Midbrain (tissue), 1 donor: ENCODE results near the gene MRPL48.
"Not testable (repeated sequence)": the region's sequence is repeated elsewhere in the genome, so short reads cannot be mapped to it uniquely, and the experiment has no call there.

Source experiments
- DNase-seq: peaks from one replicate; lab custom pipeline; 2025; lab: John Stamatoyannopoulos, UW

The MRPL48 gene

GRCh38 chr11:73779084-73779902 is 8.4 kb upstream of the MRPL48 start:
- DNase-seq = peak; percentile 99

DNA sequence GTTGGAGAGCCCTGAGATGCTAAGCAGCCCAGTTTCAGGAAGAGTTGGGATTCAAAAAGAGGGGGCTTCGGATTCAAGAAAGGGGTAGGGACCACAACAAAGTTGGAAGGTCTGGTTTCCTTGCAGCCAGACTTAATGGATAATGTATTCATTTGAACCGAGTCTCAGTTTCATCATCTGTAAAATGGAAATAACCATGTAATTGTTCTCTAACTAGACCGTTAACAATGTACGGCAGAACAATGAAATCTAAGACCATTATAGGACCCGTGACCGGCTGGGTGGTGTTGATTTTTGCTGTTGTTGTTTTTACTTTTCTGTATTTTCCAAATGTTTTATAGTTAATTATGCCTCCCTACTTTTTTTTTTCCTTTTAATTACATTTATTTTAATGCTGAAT is 6.4 kb upstream of the MRPL48 start:
- no peak for DNase-seq

DNA sequence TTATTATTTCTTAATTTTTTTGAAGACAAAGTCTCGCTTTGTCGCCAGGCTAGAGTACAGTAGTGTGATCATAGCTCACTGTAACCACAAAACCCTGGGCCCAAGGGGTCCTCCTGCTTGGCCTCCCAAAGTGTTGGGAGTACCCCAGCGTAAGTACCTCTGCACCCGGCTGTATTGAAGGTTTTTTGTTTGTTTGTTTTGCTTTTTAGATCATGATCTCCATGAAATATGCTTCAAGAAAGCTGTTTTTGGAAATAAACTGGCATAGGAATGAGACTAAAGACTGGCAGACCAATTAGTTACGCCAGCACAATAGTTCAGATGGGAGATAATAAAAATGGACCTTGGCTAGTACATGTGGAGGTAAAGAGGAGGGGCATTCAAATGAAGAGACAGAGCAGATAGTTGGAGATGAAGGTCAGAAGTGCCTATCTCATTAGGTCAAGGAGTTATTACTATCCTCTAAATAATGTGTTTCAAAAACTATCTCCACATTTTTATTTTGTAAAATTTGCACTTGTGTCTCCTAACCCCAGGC is 4.1 kb upstream of the MRPL48 start:
- no peak for DNase-seq

DNA sequence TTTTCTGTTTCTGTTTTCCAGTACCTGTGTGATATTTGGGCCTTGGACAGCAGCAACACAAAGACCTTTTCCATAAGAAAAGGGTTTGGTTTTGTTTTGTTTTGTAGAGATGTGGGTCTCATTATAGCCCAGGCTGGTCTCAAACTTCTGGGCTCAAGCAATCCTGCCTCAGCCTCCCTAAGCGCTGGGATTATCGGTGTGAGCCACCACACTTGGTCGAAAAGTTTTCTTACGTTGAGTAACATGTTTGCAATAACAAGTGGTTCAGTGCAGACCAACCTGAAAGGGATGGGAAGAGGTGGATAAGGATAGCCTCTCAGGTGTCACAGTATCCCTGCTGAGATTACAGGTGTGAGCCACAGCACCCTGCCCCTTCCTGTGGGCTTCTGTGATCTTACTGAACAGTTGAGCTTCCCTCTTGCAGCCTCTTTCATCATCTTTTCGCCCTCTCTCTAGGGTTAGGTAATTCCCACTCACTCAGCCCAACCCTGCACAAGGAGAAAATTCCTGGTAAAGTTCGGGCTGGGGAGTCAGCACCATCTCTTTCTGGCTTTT is 3.5 kb upstream of the MRPL48 start:
- no peak for DNase-seq

DNA sequence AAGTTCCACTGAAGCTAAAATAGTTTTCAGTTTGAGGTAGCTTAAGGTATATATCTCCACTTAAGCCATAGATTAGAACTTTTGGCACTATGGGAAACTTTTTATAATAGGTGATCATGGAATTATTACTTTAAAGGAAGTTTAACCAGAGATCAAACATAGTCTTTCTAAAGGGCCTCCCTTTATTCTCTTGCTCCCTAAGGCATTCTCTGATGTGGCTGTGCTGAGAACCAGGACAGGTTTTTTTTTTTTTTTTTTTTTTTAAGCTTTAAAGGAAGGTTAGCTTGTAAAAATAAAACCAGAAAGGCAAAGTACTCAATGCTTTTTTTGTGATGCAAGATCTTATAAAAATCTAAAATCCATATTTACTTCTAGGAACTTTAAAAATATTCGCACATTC is 2.9 kb upstream of the MRPL48 start:
- DNase-seq = no peak

- not testable (repeated sequence) for DNase-seq
These were observed 2.2 kb upstream of the MRPL48 start for GRCh38 chr11:73785467-73785866.

- DNase-seq = no peak
These were observed 527 bp upstream of the MRPL48 start for GRCh38 chr11:73787051-73787642.

DNA sequence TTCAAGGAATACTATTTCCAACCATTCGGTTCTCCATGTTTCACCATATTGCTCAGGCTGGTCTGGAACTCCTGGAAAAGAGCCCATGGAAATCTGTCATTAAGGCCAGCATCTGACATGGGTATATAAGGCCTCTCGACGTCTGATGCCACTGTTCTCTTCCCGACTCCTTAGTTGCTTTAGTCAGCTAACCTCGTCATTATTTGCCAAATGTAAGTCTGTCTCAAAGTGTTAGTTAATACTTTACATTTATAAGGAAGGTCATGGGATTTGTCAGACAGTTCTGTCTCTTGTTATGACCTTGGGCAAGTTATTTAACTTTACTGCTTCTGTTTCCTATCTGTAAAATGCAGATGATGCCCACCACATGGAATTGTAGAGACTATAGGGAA is 1.6 kb downstream of the MRPL48 start:
- DNase-seq = no peak

DNA sequence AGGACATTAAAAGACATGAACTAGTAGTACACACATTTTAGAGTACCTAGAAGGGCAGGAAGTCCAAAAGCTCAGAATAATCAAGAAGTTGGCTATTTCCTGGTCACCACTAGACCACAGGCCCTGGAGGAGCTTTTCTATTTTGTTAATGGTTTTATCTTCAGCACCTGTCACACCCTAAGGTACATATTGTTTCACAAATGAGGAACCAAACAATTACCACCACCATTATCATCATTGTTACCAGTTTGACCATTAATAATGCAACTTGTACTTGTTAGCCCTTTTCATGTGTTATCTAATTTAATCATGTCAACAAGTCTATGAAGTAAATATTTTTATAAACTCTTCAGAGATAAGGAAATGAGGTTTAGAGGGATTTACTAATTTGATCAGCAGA is 4.9 kb downstream of the MRPL48 start:
- DNase-seq = no peak

- DNase-seq = peak; percentile 87
These were observed 8.4 kb downstream of the MRPL48 start for GRCh38 chr11:73795925-73796632.

DNA sequence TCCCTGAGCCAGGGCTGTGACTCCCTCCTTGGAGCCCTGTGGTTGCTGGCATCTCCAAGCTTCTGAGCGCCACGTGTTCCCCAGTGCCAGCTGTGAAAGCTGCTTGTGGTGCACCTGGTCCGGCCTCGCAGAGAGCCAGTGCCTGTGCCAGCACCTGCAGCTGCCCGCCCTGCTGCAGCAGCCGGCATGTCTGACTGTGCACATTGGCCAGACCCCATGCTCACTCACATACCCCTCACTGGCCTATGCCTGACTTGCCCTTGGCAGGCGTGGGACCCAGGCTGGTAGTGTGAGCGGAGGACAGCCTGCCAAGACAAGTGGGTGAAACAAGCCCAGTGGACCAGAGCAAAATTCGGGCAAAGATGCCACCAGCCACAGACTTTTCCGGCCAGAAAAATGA is 9.8 kb downstream of the MRPL48 start:
- peak; percentile 44 for DNase-seq

DNA sequence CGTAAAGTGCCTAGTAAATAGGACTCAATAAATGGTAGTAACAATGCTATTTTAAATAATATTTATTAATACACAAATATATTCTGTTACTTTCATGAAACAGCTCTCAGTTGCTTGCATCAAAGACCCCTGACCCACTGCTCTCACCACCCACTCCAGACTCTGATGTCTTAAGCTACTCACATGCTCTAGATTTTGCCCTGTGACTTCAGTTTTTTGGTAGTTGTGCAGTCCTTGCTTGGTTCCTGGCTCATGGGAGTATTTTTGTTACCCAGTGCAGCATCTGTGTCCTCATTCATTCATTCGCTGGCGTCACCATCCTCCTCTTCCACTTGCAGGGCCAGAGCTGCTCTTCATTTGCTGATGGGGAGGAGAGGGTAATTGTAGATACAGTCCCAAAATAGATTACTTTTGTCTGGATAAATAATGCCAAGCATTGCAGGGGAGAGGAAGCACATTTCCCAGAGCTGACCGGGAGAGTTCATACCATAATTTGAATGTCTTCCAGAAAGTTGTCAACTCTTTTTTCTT is 12.7 kb downstream of the MRPL48 start:
- no peak for DNase-seq

DNA sequence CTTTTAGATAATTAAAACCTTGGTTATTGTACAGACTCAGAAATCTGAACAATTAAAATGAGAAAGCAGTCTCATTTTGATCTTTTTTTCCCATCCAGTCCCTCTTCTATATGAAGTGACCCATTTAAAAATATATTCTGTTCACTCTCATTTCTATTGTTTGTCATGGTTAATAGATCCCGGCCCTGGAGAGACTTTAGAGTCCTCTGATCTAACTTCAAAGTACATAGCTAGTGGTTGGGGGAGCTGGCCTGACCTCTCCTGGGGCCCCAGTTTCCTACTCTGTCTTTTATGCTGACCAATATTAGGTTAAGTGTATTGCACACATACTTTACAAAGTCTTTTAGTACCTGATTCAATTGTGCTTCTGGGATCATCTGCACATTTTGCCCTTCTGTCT is 13.5 kb downstream of the MRPL48 start:
- no peak for DNase-seq

DNA sequence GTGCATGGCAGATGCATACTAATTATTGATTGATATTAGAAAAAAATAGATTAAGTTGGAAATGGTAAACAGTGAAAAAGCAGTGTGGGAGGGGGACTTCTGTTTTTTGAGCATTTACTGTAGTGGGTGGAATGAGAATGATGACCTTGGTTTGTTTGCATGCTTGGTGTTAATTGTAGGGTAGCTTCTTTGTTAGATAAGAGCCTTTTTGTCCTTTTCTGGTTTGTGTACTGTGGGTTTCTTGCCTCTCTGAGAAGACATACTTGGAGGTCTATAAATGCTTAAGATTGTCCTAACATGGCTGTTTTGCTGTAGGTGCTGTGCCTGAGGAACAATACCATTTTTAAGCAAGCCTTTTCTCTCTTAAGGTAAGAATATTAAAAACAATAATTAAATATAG is 17.0 kb downstream of the MRPL48 start:
- DNase-seq = no peak

GRCh38 chr11:73808052-73808451 is 20.4 kb downstream of the MRPL48 start:
- no peak for DNase-seq

- DNase-seq = no peak
These were observed 23.0 kb downstream of the MRPL48 start for GRCh38 chr11:73810637-73811036.

GRCh38 chr11:73812234-73812633 is 24.6 kb downstream of the MRPL48 start:
- no peak for DNase-seq

- DNase-seq = no peak
These were observed 27.1 kb downstream of the MRPL48 start for GRCh38 chr11:73814812-73815211.

GRCh38 chr11:73818846-73819245 is 31.2 kb downstream of the MRPL48 start:
- DNase-seq = no peak

DNA sequence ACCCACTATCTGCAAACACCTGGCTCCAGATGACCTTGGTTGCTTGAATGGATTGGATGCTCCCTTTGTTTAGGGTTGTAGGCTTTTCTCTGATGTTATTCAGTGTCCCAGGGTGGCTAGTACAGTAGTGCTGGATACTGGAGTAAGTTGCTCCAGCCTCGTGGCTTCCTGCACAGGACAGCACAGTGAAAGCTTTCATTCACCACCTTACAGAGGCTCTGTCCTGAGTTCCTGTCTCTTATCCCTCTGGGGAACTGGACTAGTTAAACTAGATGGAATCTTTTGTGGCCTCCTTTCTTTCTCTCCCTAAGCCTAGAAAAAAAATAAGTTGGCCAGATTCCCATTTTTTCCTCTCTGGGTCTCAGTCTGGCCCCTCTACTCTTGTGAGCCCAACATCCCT is 42.6 kb downstream of the MRPL48 start:
- DNase-seq = no peak

DNA sequence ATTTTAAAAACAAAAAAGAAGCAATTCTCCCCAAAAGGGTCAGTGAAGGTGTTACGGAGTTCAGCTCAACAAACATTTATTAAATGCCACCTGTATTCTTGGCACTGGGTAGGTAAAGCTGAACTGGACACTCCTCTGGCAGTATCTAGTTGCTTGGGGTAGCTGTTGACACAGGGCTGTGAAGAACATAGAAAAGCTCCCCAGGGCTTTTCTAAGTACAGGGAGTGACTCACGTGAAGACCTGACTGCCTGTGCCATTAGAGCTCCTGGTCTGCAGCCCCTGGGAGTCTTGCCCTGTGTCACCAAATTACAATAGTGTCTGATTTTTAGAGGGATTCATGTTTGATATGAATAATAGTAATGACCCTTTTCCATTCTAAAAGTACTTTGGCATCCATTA is 45.4 kb downstream of the MRPL48 start:
- no peak for DNase-seq

DNA sequence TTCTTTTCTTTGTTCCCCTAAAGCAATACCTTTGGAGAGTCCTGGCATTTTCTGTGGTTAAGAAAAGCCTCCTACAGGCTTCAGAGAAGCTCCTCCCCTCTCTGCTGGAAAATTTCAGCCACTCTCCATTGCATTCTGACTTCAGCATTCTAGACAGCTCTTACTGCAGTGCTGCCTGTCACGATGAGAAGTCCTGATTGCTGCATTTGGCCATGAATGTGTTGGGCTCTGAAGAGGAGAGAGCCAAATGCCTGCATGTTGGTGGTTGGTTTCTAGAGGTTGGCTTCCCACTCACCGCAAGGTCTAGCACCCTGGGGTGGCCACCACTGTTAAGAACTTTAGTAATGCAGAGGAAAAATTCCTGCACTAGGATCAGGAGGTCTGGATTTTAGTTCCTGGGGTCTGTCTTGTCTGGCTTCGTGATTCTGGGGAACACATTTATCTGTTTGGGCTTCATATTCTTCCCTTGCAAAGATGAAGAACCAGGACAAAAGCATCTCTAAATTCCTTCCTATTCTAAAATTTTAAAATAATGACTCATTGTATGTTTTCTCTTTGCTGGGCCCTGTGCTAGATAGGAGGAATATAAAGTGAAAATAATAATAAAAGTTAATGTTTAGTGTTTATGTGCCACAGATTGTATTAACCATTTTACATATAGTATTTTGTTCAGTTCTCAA is 50.9 kb downstream of the MRPL48 start:
- no peak for DNase-seq
